ENCODE data around the gene SIPA1L3.
"Not testable (repeated sequence)": the region's sequence is repeated elsewhere in the genome, so short reads cannot be mapped to it uniquely, and the experiment has no call there.

Gene SIPA1L3

DNA sequence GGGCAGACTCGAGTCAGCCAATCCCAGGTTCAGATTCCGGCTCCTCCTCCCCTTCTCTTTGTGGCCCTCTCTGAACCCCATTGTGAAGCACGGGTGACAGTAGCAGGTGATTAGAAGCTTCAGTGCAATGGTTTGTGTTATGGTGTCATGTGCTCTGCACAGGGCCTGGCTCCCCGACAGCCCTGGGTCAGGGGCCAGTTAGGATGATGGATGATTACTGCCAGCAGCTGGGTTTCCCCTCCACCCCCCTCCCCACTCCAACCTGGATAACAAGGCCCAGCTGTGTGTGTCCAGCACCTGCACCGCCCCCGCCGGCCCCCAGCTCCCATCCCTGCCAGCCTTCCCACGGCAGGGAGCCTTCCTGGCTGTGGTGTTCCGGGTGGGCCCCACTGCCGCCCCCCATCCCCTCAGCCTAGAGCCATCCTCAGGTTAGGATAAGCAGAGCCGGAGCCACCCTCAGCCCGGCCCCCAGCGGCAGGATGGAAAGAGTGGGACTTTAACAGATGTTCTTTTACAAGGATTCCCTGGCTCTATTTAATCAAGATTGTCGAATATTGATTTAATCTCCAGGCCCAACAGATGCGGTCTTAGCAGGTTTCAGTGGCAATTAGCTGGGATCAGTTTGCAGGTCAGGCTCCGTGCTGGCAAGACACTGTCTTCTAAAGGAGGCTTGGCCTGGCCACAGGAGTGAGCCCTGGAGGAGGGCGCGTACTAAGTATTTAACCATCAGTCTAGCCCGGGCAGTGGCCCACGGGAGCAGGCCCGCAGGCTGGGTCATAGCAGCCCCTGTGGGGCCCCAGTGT, 156.2 kb downstream of the SIPA1L3 start:
- TF ChIP-seq, protein P1, sequence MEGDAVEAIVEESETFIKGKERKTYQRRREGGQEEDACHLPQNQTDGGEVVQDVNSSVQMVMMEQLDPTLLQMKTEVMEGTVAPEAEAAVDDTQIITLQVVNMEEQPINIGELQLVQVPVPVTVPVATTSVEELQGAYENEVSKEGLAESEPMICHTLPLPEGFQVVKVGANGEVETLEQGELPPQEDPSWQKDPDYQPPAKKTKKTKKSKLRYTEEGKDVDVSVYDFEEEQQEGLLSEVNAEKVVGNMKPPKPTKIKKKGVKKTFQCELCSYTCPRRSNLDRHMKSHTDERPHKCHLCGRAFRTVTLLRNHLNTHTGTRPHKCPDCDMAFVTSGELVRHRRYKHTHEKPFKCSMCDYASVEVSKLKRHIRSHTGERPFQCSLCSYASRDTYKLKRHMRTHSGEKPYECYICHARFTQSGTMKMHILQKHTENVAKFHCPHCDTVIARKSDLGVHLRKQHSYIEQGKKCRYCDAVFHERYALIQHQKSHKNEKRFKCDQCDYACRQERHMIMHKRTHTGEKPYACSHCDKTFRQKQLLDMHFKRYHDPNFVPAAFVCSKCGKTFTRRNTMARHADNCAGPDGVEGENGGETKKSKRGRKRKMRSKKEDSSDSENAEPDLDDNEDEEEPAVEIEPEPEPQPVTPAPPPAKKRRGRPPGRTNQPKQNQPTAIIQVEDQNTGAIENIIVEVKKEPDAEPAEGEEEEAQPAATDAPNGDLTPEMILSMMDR (IDR thresholded peaks at IDR 0.05; ENCODE audit: low read depth, low read length, missing control alignments) = no peak
- H3K4me3 ChIP-seq (replicated peaks; ENCODE audit: low read depth, low read length) = no peak overlapping the region
- DNase-seq (ENCODE audit: extremely low read depth, low read depth) = peak; percentile 77

DNA sequence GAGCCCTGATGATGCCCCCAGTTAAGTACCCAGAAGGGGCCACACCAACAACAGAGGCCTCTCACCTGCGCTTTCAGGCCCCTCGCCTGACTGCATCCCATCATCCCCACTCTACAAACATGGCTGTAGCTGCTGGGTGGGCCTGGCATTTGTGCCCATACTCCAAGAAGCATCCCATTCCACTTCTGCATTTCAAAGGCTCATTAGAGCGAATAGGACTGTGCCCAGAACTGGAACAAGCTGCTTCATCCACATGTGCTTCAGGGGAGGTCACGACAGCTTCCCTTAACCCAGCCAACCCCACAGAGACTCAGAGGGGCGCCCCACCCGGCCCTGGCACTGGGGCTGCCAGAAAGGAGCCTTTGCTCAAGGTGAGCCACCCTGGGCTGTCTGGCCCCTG, 156.9 kb downstream of the SIPA1L3 start:
- DNase-seq (ENCODE audit: extremely low read depth, low read depth) = no peak
- no peak overlapping the region for H3K4me3 ChIP-seq (replicated peaks; ENCODE audit: low read depth, low read length)
- TF ChIP-seq, protein P1 (IDR thresholded peaks at IDR 0.05; ENCODE audit: low read depth, low read length, missing control alignments) = no peak

DNA sequence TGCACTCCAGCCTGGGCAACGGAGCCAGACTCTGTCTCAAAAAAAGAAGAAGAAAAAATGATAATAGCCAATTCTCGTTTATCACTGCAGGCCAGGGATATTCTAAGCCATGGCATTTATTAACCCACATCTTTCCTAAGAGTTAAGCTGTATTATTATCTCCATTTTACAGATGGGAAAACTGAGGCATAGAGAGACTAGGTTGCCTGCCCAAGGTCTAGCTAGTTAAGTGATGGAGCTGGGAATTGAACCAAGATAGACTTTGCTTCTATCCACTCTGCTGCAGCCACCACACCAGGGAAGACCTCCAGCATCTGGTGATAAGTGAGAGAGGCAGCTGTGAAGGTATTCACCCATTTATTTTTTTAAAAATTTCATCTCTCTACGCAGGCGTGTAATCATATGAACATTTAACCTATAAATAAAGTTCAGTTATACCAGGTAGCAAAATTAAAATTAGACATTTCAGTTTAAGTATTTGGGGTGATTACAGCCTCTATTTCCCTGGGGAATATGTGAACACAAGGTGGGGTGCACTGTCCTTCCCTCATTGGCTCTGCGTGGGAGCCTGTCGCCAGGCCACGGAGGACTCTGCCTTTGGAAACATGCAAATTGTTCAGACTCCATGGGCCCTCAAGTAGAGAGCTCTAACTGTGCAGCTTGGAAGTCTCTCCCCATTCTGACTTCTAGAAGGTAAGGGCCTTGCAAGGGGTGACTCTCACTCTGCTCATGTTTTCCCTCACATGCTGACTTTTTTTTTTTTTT, 157.8 kb downstream of the SIPA1L3 start:
- H3K4me3 ChIP-seq (replicated peaks; ENCODE audit: low read depth, low read length) = no peak overlapping the region
- TF ChIP-seq, protein P1 (IDR thresholded peaks at IDR 0.05; ENCODE audit: low read depth, low read length, missing control alignments) = no peak
- DNase-seq (ENCODE audit: extremely low read depth, low read depth) = no peak

DNA sequence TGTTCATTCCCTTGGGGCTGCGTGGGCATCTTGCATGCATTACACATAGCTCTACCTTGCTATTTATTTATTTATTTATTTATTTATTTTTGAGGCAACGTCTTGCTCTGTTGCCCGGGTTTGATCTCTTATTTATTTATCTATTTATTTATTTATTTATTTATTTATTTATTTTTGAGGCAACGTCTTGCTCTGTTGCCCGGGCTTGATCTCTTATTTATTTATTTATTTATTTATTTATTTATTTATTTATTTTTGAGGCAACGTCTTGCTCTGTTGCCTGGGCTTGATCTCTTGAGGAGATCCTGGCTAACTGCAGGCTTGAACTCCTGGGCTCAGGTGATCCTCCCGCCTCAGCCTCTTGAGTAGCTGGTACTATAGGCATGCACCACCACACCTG, 158.8 kb downstream of the SIPA1L3 start:
- DNase-seq (ENCODE audit: extremely low read depth, low read depth) = not testable (repeated sequence)

DNA sequence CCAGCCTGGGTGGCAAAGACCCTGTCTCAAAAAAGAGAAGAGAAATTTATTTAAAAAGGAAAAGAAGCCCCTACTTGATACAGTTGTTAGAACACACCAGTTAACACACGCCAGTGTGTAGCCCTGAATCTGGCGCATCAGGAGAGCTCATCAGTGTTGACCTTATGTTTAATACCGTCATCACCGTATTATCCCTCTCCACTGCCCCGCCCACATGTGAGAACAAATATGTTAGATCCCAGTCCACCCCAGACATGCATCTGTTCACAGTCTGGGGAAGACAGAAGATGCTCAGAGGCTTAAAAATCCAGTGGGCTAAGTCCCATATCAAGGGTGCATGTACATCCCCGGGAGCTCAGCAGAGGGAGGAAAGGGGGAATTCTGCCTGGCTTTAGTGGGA, 161.8 kb downstream of the SIPA1L3 start:
- no peak overlapping the region for H3K4me3 ChIP-seq (replicated peaks; ENCODE audit: low read depth, low read length)
- DNase-seq (ENCODE audit: extremely low read depth, low read depth) = no peak
- TF ChIP-seq, protein P1 (IDR thresholded peaks at IDR 0.05; ENCODE audit: low read depth, low read length, missing control alignments) = no peak

More for the DNA sequence above, 158.8 kb downstream of the SIPA1L3 start:
- not testable (repeated sequence) for H3K4me3 ChIP-seq (replicated peaks; ENCODE audit: low read depth, low read length)

DNA sequence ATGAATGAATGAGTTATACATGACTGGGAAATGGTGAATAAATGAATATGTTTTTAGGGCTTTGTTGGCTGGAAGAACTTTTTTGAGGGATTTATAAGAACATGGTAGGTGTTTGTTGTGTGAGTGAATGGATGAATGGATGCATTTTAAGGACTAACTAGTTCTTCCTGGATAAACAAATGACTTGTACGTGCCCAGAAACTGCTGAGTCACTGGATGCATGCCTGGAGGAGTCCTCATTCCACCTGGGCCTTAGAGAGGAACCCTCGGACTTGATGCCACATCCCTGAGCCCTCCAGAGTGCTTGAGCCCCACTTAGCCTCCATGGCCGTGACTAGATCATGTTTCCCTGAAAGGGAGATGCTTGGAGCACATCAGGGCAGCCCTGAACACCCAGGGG, 163.6 kb downstream of the SIPA1L3 start:
- TF ChIP-seq, protein P1 (IDR thresholded peaks at IDR 0.05; ENCODE audit: low read depth, low read length, missing control alignments) = no peak
- no peak overlapping the region for H3K4me3 ChIP-seq (replicated peaks; ENCODE audit: low read depth, low read length)
- DNase-seq (ENCODE audit: extremely low read depth, low read depth) = no peak

DNA sequence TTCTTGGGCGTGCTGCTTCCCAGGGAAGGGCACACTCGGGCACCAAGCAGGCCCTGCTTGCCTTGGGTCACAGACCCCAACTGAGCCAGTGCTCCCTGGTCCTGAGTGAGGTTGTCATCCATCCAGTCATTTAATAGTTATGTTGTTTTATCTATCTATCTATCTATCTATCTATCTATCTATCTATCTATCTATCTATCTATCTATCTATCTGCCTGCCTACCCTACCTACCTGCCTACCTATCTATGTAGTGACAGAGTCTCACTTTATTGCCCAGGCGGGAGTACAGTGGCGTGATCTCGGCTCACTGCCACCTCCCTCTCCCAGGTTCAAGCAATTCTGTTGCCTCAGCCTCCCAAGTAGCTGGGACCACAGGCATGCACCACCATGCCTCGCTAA, 164.0 kb downstream of the SIPA1L3 start:
- DNase-seq (ENCODE audit: extremely low read depth, low read depth); H3K4me3 ChIP-seq (replicated peaks; ENCODE audit: low read depth, low read length): not testable (repeated sequence)

Measured in HFF-Myc (cell line).